SIG-M5 (cell line): ENCODE data around the gene TSR3.

Source experiments
- DNase-seq: peaks from one replicate; lab custom pipeline; 2025; lab: John Stamatoyannopoulos, UW

The TSR3 gene

DNA sequence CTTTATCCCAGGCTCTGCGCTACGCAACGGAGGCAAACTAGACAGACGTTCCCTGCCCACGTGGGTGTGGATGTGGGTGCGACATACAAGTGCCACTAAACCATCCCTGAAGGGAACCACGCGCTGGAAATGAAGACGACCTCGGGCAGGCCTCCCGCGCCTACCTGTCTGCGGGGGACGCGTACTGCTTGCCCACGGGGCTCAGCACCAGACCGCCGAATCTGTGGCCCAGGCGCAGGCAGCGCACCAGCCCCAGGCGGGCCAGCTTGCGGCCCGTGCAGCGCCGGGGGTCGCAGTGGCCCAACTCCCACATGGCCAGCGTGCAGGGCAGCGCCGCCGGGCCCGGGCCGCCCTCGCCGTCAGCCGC, 480 bp downstream of the TSR3 start:
- no peak for DNase-seq

DNA sequence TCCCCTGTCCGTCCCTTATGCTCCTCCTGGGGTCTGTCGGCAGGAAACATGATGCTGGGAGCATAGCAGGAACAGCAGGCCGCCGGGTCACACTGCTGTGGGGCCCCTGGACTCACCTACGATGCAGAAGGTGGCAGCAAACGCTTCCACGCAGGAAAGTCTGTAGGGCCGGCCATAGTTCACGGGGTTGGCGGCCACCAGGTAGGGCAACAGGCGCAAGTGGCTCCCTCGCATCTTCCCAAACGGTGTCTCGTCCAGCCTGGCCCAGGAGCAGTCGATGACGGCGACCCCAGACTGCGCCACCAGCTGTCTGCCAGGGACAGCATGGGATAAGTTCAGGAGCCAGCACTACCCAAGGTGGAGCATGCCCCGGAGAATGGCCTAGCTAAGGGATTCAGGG, 987 bp downstream of the TSR3 start:
- no peak for DNase-seq

DNA sequence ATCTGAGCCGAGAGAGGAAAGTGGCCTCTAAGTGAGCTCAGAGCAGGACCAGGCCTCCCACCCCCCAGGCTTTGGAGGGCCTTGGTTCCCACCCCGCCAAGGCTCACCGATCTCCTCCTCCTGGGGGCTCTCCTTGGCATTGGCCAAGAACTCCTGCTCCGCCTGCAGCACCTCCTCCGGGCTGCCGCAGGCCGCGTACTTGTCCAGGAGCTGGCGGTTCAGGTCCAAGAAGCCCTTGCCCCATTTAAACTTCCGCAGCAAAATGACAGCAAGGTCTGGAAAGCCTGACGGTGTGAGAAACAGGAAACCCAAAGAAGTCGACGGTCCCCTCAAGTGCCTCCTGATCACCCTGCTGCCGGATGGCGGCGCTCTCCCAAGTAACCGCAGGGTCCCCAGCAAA, 1.7 kb downstream of the TSR3 start:
- no peak for DNase-seq

DNA sequence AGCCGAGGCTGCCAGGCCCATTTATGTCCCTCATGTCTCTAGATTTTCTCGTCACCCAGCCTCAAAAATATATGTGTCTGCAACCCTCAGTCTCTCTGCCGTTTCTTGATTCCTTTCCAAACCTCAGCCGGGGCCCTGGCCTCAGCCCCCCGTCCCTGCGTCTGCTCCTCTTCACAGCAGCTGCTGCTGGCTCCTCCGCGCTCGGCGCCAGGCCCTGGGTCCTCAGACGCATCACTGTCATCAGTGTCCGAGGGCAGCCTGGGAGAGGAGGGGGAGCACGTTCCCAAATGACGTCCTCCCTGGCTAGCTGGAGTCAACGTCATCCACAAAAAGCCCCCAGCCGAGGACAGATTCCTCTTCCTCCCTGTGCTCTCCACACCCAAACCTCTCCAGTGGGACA, 2.3 kb downstream of the TSR3 start:
- no peak for DNase-seq

DNA sequence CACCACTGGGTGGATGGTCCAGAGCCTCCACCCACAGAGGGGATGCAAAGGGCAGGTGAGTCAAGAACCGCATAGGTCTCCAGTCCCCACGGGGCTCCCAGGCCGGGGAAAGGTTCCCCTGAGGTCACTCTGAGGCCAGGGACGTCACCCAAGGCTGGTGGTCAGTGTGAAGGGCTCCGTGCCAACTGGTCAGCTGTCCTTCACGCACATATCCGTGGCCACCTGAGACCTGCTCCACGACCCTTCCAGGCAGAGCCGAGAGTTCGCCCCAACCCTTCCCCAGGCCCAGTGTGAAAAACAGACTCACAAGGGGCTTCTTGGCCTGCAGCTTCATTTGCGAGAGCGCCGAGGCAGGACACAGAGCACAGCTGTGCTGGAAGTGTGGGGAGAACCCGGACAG, 2.8 kb downstream of the TSR3 start:
- DNase-seq, result no peak

DNA sequence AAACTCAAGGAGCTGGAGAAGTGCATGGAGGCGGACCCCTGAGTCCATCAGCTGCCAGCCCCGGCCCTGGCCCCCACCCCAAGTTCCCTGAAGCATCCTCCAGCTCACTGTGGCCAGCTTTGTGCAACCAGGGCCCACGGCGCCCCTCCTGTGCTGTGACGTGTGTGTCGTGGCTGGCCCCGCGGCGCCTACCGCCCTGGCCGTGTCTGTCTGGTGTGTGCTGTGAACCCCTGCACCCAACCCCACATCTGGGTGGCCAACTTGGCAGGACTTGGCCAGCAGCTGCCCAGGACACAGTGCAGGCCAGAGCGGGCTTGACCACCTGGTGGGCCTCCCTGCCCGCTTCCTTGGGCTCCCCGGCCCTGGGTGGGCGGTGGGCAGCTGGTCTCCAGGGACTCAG, 3.2 kb downstream of the TSR3 start:
- DNase-seq, result no peak

DNA sequence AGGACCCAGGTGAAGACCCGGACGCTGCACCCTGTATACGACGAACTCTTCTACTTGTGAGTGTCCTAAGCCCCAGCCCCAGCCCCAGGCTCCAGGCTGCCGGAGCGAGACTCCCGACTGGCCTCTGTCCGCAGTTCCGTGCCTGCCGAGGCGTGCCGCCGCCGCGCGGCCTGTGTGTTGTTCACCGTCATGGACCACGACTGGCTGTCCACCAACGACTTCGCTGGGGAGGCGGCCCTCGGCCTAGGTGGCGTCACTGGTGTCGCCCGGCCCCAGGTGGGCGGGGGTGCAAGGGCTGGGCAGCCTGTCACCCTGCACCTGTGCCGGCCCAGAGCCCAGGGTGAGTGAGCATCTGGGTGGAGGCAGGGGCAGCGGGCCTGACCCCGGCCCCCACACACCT, 3.7 kb downstream of the TSR3 start:
- no peak for DNase-seq

DNA sequence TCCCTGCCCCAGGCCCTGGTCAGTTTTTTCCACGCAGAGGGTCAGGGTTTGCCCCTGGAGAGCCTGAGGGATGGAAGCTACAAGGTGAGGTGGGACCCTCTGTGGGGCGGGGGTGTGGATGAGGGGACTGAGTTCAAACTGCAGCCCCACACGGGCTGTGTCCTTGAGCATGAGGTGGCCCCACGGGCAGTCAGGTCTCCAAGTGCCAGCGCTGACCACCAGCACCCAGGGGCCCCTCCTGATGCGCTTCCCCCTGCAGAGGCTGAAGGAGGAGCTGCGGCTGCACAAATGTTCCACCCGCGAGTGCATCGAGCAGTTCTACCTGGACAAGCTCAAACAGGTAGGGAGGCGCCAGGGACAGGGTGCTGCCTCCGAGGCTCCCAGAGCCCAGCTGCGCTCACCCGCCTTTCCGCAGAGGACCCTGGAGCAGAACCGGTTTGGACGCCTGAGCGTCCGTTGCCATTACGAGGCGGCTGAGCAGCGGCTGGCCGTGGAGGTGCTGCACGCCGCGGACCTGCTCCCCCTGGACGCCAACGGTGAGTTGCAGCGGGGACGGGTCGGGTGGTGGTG, 4.3 kb downstream of the TSR3 start:
- no peak for DNase-seq

DNA sequence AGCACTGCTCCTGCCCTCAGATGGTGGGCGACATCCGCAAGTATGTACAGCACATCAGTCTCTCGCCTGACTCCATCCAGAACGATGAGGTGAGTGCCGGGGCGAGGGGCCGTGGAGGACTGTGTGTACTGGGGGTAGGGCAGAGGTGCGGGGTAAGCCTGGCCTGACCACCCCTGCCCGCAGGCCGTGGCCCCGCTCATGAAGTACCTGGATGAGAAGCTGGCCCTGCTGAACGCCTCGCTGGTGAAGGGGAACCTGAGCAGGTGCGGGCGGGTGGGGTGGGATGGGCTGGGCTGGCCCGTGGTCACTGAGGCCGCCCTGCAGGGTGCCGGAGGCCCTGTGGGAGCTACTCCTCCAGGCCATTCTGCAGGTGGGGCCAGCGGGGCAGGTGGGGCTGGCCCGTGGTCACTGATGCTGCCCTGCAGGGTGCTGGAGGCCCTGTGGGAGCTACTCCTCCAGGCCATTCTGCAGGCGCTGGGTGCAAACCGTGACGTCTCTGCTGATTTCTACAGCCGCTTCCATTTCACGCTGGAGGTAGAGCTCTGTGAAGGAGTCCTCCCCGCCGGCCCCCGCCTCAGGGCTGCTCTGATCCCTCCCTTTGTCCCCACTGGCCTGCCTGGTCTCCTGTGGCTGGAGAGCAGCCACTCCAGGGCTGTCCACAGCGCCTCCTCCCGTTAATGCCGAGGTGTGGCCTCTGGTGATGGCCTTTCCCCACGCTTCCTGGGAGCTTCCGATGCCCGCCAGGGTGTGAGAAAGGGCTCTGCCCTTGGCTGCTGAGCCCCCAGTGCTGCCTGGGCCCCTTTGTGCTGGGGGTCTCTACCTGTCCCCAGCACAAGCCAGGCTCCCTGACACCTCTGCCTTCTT, 5.0 kb downstream of the TSR3 start:
- no peak for DNase-seq

DNA sequence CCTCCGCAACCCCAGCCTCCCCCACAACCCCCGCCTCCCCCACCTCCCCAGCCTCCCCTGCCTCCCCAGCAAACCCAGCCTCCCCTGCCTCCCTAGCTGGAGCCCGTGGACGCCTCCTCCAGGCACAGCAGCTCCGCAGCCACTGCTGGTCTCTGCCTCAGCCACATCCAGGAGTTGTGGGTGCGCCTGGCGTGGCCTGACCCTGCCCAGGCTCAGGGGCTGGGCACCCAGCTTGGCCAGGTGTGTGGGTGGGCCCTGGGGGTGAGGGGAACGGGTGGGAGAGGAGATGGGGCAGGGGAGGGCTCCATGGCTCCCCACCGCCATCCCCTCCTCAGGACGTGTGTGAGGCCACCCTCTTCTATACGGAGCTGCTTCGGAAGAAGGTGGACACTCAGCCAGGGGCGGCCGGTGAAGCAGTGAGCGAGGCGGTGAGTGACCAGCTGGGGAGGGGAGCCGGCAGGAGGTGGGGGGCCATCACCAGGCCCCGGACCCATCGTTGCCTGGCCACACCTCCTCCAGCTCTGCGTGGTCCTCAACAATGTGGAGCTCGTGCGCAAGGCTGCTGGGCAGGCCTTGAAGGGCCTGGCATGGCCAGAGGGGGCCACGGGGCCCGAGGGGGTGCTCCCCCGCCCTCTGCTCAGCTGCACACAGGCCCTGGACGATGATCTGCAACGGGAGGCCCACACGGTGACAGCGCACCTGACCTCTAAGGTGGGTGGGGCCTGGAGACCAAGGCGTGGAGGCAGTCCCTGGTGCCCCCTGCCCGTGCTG, 5.8 kb downstream of the TSR3 start:
- no peak for DNase-seq

DNA sequence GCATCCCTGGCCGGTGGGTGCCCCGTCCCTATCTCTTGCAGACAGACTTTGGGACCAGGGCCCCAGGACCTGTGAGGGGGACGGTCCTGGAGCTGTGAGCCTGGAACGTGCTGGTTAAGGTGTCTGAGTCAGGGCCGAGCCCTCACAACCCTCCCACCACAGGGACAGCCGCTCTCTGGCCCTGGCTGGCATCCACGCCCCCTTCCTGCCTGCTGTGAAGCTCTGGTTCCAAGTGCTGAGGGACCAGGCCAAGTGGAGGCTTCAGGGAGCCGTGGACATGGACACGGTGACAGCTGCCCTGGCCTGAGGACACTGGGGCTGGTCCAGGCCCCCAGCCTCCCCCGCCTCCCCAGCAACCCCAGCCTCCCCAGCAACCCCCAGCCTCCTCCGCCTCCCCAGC, 6.6 kb downstream of the TSR3 start:
- DNase-seq, result no peak

DNA sequence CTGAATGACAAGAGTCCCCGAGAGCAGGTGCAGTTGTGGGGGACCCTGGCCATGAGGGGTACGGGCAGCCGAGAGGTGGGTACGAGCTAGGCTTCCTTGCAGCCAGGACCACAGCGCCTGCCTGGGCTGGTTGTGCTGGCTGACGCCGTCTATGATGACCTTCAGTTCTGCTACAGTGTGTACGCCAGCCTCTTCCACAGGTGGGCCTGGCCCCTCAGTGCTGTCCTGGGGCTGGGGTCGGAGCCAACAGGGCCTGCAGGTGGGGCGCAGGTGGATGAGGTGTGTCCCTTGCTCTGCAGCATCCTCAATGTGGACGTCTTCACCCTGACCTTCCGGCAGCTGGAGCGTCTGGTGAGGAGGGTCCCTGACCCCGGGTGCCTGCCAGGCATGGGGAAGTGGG, 7.2 kb downstream of the TSR3 start:
- no peak for DNase-seq

DNA sequence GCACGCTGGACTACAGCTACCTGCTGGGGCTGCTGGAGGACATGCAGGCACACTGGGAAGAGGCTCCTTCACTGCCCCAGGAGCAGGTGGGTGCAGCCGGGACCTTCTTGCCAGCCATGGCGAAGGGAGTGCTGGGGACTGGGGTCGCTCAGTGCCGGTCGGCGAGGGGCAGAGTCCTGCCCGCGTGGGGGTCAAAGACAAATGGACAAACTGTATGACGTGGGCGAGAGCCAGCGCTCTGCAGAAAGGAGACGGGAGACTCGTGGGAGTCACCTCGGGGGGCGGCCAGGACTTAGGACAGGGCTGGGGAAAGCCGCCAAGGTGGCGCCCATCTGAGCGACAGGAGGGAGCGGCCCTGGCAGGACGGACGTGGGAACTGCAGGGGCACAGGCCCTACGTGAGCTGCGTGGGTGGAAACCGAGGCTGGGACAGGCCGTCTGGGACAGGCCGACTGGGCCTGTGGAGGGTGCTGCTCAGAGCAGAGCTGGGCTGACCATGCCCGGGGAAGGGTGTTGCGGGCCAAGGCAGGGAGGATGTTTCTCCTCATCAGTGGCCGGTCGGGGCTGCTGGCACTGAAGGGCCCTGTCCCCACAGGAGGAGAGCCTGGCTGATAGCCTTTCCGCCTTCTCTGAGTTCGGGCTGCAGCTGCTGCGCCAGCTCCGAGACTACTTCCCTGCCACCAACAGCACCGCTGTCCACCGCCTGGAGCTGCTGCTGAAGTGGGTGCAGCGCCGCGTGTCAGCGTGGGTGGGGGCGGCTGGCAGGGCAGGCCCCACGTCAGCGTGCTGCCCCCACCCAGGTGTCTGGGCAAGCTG, 8.0 kb downstream of the TSR3 start:
- DNase-seq, result no peak

DNA sequence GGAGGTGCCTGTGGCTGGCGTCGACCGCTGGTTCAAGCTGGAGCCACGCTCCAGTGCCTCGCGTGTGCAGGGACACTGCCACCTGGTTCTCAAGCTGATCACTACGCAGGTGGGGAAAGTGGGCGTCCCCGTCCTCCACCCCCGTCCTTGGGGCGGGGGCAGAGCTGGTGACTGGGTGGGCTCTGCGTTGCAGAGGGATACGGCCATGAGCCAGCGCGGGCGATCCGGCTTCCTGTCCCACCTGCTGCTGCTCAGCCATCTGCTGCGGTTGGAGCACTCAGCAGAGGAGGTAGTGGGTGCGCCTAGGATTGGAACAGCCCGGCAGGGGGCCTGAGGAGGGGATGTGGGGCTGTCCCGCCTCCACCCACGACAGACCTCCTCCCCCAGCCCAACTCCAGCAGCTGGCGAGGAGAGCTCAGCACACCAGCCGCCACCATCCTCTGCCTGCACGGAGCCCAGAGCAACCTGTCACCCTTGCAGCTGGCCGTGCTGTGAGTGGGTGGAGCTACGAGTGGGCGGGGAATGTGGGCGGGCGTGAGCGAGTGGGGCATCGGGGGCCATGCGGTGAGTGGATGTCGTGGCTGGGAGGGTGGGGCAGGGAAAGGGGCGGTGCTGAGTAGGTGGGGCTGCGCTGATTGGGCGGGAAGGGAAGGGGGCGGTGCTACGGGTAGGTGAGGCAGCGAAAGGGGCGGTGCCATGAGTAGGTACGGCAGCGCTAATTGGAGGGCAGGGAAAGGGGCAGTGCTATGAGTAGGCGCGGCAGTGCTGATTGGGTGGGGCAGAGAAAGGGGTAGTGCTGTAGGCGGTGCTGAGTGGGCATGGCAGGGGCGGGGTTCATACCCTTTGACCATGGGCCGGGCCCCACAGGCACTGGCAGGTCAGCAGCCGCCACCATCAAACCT, 8.9 kb downstream of the TSR3 start:
- peak; percentile 88 for DNase-seq

DNA sequence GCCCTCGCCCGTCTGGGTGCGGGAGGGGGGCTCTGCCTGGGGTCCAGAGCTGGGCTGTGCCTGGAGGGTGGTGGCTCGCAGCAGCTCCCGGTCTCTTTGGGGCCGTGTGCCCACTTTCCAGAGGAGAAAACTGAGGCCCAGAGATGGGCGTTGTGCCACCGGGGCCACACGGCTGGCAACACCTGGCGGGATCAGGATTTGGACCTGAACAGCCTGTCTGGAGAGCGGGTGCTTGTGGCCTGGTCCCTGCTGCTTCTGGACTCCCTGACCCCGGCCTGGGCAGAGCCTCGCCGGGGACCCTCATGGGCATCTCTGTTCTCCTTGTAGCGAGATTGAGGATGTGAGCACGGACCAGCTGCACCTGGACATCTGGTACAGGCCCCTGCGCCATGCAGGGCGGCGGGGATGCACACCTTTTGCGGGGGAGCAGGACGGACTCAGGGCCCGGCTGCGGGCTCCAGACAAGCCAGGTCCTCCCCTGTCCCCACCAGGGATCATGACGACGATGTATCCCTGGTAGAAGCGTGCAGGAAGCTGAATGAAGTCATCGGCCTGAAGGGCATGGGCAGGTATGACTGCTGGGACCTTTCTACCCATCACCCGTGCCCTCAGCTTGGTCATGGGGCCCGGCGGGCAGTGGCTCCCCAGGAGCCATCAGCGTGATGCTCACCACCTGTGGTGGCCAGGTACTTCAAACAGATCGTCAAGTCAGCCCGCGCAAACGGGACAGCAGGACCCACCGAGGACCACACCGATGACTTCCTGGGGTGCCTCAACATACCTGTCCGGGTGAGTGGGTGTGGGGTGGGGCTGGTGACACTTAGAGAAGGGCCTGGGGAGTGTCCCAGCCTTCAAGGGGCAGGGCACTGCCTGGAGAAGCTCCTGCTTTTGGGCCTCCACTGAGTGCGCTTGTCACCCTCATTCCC, 9.9 kb downstream of the TSR3 start:
- DNase-seq, result no peak

DNA sequence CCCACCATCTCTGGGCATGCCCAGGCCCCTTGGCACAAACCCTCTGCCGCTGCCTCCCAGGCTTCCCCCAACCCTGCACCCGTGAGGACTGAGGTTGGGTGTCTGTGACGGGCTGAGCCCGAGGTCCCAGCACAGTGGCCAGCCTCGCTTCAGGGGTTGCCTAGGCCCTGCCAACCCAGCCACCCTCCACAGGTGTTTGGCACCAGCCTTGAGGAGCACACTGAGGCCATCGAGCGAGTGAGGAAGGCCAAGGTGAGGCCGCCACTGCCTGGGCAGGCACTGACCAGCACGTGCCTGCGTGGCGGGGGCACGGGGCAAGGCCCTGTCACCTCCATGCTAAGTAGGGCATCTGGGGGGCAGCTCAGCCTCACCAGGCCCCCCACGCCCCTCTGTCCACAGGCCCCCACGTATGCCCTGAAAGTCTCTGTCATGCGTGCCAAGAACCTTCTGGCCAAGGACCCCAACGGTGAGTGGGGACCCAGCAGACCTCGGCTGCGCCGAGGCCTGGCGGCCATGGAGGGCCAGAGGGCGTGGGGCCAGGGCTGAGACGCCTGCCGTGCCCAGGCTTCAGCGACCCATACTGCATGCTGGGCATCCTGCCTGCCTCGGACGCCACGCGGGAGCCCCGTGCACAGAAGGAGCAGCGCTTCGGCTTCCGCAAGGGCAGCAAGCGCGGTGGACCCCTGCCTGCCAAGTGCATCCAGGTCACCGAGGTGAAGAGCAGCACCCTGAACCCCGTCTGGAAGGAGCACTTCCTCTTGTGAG, 10.8 kb downstream of the TSR3 start:
- DNase-seq, result no peak

DNA sequence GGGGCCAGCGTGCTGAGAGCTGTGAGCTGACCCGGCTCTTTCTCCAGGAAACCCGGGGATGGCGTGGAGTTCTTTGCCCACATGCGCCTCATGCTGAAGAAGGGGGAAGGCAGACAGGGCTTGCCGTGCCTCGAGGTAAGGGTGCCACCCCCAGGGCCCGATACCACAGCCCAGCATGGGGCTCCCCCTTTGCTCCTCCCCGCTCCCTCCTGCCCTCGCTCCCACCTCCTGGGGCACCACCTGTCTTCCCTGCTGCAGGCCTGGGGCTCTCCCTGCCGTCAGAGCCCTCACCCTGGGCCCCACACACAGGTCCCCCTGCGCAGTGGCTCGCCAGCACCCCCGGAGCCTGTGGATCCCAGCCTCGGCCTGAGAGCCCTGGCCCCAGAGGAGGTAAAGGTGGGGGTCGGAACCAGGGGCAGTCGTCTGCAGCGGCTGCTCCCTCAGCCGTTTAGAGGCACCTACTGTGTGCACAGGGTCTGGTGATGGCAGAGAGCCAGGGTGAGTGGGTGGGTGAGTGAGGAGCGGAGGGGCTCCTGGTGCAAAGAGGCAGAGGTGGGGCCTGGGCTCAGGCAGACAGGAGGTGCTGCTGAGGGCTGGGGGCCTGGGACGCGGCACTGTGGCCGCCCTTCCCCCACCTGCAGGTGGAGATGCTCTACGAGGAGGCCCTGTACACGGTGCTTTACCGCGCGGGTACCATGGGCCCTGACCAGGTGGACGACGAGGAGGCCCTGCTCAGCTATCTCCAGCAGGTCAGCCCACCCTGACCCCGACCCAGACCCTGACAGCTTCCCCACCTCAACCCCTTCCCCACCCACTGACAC, 12.6 kb downstream of the TSR3 start:
- no peak for DNase-seq

DNA sequence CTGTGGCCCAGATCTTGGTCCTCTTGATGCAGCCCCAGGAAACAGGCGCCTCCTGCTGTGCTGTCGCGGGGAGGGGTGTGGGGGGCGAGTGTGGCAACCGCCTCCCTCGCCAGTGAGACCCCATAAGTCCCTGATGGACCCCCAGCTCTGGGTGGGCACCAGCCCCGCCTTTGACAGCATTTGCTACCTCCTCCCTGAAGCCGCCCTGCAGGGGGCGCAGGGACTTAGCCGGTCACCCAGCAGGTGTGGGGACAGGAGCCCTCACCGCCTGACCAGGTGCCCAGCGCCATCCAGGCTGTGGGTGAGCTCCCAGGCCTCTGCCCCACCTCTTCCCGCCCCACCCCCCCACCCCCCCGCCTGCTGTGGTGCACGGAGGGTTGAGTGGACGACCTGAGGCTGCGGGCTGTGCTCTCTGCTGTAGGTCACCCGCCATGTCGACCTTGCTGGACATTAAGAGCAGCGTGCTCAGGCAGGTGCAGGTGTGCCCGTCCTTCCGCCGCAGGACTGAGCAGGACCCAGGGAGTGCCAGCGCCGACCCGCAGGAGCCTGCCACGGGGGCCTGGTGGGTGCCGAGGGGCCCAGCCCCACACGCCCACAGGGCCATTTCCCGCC, 13.5 kb downstream of the TSR3 start:
- DNase-seq, result no peak
